Bronchial epithelial cell (primary cell): Measurements from ENCODE around the gene HIVEP3. TPM values are rescaled to one million over a fixed set of nuclear protein-coding genes. Genes with fewer than 3 reads are reported as not detected.

Experiments
- DNase-seq: peaks from one replicate; pipeline ENCODE4 v3.0.0-alpha.2; 2010; ENCODE audit warnings: low read depth
- FAIRE-seq: peaks from 2 replicates; lab custom pipeline; 2011; peaks lifted over from hg19 to GRCh38; lab: Jason Lieb, UNC
- H3K27me3 ChIP-seq: 2 replicates; pipeline ENCODE4 v1.5.1; 2011; ENCODE audit warnings: low read length; ENCODE audit not compliant: control insufficient read depth, insufficient read depth
- H3K36me3 ChIP-seq: 2 replicates; pipeline ENCODE4 v1.5.1; 2011; ENCODE audit warnings: low read length; ENCODE audit not compliant: control insufficient read depth, insufficient read depth
- H3K4me3 ChIP-seq: 2 replicates; pipeline ENCODE4 v1.5.1; 2011; ENCODE audit warnings: mild to moderate bottlenecking, low read depth, low read length, control low read depth
- CTCF ChIP-seq: IDR thresholded peaks from 2 replicates; pipeline ENCODE4 v1.5.1; 2011; ENCODE audit warnings: mild to moderate bottlenecking, moderate library complexity, low read length, control low read depth, inconsistent platforms; ENCODE audit not compliant: insufficient read depth, severe bottlenecking
- total RNA-seq: library from RNA; depleted of rRNA; stranded (reverse); fragments of >200 nt; gene quantifications from 2 replicates; pipeline ENCODE4 v1.2.1, GENCODE V29; 2014

HIVEP3 gene
- total RNA-seq, 1 donor from 2014 or later, result under 0.01 TPM

GRCh38 chr1:41672641-41673361 lies 245.9 kb downstream of the HIVEP3 start:
- Histone ChIP-seq H3K4me3 (no peak overlapping the region), H3K27me3 (no peaks in the 10 kb centered on the region), H3K36me3 (no peaks in the 10 kb centered on the region)
- FAIRE-seq (no peak), DNase-seq (peak; percentile 37)
- TF ChIP-seq CTCF, result no peak

DNA sequence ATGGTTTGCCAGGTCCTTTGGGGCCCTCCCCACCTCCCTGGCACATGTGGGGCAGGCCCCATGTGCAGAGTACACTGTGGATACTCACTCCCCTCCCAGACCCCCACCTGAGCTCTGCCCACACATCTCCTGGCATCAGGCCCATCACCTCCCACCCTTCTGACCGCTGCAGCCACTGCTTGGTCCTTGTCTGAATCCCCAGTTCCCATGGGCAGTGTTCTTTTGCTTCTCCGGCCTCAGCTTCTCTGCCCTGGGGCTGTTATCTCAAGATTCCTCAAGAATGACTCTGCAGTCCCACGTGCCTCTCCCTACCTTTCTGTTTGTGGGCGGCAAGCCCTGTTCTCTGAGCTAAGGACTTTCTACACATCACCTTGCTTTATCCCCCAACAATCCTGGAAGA lies 246.5 kb downstream of the HIVEP3 start:
- Histone ChIP-seq H3K27me3 (no peaks in the 10 kb centered on the region), H3K4me3 (no peak overlapping the region), H3K36me3 (no peaks in the 10 kb centered on the region)
- no peak for TF ChIP-seq CTCF
- DNase-seq (peak; percentile 89), FAIRE-seq (no peak)

DNA sequence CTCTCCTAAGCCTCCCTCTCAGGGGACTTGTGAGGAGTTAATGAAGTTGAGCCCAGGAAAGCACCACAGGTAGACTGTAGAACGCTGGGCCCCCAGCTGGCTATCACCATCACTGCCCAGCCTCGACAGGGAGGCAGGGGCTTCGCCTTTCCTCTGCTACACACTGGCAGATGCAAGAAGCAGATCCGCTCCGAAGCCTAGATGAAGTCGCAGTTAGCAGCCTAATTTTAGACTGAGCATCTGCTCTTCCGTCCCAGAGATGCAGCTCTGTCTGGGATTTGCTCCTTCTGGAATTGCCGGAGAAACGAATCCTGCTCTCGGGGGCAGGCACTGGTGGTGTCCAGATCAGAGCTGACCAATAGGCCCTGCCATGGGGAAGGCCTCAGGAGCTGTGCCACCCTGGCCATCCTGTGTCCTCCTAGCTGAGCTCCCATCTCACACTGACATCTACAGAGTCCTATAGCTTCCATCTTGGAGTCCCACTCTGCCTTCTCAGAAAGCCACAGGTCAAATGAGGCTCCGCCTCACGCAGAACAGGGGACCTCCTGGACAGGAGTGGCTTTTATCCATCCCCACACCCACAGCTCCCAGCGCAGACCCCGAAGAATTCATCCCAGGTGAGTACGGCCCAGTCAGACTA lies 247.5 kb downstream of the HIVEP3 start:
- no peak for TF ChIP-seq CTCF
- DNase-seq, result no peak
- Histone ChIP-seq H3K4me3 (no peak overlapping the region), H3K27me3 (no peaks in the 10 kb centered on the region), H3K36me3 (no peaks in the 10 kb centered on the region)
- FAIRE-seq, result no peak

GRCh38 chr1:41670217-41670957 lies 248.3 kb downstream of the HIVEP3 start:
- FAIRE-seq (no peak), DNase-seq (peak; percentile 84)
- no peaks in the 10 kb centered on the region for H3K27me3 ChIP-seq

GRCh38 chr1:41668967-41669366 lies 249.8 kb downstream of the HIVEP3 start:
- no peak for FAIRE-seq
- no peak for DNase-seq
- TF ChIP-seq CTCF, result no peak
- Histone ChIP-seq H3K36me3 (no peaks in the 10 kb centered on the region), H3K4me3 (no peak overlapping the region), H3K27me3 (no peaks in the 10 kb centered on the region)

More at GRCh38 chr1:41670217-41670957, 248.3 kb downstream of the HIVEP3 start:
- no peak for TF ChIP-seq CTCF
- Histone ChIP-seq H3K36me3 (no peaks in the 10 kb centered on the region), H3K4me3 (no peak overlapping the region)
